ENCODE measurements around the gene ATP6V0D1. TPM values are rescaled to one million over a fixed set of nuclear protein-coding genes. Genes with fewer than 3 reads are reported as not detected.
A peak's percentile ranks its signal among the peaks of the same experiment; 100 is the strongest.
"Not testable (repeated sequence)": the region's sequence is repeated elsewhere in the genome, so short reads cannot be mapped to it uniquely, and the experiment has no call there.

The ATP6V0D1 gene
- 89.7 and 108 TPM in 2 replicates for total RNA-seq (2014; rRNA removed; shearing (Covaris generic))
- polyA plus RNA-seq (2015; cell fraction: cytosol; rRNA removed) = 67.0 and 67.1 TPM in 2 replicates
- 62.2 and 67.6 TPM in 2 replicates for polyA plus RNA-seq (2015; cell fraction: nucleus; rRNA removed)

DNA sequence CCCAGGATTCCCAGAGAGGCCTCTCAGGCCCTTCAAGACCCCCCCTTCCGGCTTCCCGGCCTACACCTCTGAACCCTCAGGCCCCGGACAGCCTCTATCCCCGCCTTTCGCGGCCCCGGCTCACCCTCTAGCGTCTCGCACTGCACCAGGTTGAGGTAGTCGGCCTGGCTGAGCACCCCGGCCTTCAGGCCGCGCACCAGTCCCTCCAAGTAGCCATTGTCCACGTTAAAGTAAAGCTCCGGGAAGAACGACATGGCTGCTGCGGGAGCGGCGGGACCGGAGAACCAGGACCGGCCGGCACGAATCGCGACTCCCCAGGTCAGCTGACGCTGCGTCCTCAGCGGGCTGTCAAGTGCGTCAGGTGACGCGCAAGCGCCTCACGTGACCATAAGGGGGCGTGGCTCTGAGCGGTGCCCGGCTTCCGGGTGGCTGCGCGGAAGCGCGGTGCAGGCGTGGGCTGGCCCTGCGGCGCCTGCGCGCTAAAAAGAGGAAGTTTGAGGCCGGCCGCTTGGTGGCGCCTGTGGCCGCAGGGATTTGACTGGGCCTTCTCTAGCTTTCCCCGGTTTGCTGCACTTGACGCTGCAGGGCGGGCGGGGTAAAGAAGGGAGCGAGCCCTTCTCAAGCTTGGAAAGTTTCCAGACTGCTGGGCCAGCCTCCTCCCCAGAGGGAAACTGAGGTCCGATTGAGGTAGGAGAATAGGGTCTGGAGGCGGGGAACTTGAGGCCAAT lies at the start of gene ATP6V0D1:
Gene ATP6V0D1, minus strand, starts transcription at position 325 of the 728 bp plus-strand sequence. Its CDS starts 71 bp downstream, at position 254.
- DNase-seq (ENCODE audit: low read depth) = peak; percentile 98

GRCh38 chr16:67530013-67530939 lies 49.3 kb upstream of the ATP6V0D1 start:
- DNase-seq (ENCODE audit: low read depth) = peak; percentile 74

DNA sequence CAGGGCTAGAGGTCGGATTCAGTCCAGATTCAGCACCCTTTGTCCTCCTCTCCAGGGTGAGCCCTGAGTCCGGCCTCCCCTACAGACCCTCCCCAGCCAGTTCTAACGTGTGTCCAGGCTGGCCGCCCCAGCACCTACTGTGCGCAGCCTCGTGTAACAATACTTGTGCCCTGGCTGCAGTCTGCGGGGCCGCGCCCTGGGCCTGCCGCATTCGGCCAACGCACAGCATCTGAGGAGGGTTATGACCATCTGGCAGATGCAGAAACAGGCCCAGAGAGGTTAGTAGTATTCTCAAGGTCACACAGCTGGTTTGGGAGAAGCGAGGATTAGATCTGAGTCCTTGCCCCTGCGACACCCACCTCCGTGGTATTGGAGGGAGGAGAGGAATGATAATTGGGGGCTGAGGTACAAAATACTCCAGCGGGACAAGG lies 48.6 kb upstream of the ATP6V0D1 start:
- DNase-seq (ENCODE audit: low read depth) = peak; percentile 36

GRCh38 chr16:67528870-67529581 lies 48.1 kb upstream of the ATP6V0D1 start:
- DNase-seq (ENCODE audit: low read depth) = no peak

DNA sequence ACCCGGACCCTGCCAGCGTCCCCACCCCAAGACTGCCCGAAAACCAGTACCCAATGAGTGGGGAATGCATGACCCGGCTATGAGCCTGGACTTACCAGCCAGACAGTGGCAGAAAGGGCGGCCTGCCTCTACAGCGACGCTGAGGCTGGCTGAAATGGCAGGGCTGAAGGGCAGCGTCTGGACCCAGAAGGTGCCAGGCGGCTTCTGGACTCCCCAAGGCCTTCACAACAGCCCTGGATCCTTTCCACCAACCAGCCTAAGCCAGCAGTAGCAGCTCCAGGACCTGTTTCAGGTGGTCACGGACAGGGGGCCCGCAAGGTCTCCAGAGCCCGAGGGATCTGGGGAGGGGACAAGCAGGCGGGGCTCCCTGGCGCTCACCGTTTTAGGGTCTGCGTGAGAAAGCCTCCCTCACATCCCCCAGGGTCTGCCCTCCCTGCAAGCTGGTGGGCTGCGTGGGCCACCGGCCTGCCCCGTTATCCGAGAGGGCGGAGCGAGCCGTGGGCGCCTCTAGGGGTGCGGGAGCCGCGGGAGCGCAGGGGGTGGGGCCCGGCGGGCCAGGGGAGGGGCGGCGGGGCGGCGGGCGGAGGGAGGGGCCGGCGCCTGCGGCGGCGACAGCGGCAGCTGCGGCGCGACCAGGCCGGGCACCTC lies 47.4 kb upstream of the ATP6V0D1 start, which contains the start of gene RIPOR1:
Gene RIPOR1, plus strand, starts transcription at position 608 of the 648 bp plus-strand sequence. CDS start 9,618 bp downstream, outside the sequence.
- no peak for DNase-seq (ENCODE audit: low read depth)

- peak; percentile 52 for DNase-seq (ENCODE audit: low read depth)
Measured at GRCh38 chr16:67526149-67526791, 45.3 kb upstream of the ATP6V0D1 start.

GRCh38 chr16:67525176-67525860 lies 44.4 kb upstream of the ATP6V0D1 start:
- DNase-seq (ENCODE audit: low read depth) = peak; percentile 58

DNA sequence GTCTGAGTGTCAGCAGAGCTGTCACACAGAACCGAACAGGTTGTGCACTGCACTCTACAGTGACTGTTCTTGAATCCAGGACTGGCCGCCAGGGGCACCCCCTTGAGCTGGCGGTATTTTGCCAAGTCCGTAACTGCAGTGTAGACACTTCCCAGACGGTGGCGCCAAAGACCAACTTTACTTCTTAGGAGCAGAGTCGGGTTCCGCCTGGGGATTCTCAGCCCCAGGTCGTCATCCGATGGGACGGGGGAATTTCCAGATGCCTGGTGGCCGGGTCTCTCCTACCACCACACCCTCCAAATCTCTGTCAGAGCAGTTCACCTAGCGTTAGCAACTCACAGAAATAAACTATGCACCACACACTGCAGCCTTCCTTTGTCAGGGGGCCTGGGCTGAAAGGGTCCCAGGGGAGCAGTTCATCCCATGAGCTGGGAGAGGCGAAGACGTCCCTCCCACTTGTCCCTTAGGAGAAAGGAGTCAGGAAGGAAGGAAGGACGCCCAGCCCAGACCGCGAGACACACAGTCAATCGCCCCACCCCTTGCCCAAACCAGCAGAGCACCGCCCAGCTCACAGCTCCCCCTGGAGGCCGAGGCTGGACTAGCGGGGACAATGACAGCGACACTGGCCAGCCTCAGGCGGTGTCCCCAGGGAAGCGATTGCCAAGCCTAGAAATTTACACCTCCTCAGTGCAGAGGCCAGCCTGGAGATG lies 40.3 kb upstream of the ATP6V0D1 start:
- DNase-seq (ENCODE audit: low read depth) = peak; percentile 91

DNA sequence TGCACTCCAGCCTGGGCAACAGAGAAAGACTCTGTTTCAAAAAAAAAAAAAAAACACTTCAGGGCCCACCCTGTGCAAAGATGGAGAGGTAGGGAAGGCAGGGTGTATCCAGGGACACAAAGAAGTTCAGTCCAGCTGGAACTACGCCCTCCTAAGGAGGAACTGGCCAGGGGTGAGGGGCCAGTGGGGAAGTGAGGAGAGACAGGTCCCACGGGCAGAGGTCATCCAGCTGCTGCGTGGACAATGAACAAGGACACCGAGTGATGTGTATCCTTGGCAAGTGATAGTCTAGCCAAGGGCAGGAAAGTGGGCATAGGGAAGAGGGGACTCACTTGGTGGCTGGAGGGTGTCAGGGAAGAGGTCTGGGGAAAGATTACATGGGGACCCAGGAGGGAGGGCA lies 38.3 kb upstream of the ATP6V0D1 start:
- DNase-seq (ENCODE audit: low read depth) = no peak

- DNase-seq (ENCODE audit: low read depth) = no peak
Measured at GRCh38 chr16:67518676-67519075, 37.7 kb upstream of the ATP6V0D1 start.

DNA sequence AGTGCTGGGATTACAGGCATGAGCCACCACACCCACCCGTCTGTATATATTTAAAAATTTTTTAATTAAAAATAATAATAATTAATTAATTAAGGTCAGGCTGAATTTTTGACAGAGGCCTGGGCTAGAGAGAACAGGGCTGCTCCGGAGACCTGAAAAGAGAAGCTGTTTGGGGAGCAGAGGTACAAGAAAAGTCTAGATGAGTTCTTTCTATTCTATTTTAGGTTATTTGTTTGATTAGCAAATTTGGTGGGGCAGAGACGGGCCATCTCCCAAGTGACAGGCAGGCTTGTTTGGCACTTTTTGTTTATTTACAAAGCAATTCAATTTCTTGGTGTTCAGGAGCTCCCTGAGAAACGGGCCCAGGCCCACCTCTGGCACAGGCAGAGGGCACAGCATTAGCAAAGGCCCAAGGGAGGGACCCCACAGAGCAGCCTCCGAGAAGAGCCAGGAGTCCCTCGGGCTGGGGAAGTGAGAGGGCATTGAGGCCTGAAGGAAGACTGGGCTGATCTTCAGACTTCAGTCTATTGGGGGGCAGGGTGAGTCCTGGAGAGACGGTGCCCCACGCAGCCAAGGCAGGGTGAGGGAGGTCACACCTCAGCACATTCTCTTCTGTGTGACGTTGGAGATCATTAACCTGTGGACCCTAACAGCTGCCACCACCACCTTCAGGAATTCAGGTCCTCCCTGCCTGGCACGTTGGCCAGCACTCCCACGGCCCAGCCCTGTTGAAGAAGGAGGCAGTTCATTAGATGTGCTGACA lies 36.9 kb upstream of the ATP6V0D1 start:
- no peak for DNase-seq (ENCODE audit: low read depth)

DNA sequence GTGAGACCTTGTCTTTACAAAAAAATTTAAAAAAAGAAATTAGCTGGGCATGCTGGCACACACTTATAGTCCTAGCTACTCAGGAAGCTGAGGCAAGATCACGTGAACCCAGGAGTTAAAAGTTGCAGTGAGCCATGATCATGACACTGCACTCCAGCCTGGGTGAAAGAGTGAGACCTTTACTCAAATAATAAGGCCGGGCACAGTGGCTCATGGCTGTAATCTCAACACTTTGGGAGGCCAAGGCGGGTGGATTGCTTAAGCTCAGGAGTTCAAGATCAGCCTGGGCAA lies 36.1 kb upstream of the ATP6V0D1 start:
- DNase-seq (ENCODE audit: low read depth) = no peak

DNA sequence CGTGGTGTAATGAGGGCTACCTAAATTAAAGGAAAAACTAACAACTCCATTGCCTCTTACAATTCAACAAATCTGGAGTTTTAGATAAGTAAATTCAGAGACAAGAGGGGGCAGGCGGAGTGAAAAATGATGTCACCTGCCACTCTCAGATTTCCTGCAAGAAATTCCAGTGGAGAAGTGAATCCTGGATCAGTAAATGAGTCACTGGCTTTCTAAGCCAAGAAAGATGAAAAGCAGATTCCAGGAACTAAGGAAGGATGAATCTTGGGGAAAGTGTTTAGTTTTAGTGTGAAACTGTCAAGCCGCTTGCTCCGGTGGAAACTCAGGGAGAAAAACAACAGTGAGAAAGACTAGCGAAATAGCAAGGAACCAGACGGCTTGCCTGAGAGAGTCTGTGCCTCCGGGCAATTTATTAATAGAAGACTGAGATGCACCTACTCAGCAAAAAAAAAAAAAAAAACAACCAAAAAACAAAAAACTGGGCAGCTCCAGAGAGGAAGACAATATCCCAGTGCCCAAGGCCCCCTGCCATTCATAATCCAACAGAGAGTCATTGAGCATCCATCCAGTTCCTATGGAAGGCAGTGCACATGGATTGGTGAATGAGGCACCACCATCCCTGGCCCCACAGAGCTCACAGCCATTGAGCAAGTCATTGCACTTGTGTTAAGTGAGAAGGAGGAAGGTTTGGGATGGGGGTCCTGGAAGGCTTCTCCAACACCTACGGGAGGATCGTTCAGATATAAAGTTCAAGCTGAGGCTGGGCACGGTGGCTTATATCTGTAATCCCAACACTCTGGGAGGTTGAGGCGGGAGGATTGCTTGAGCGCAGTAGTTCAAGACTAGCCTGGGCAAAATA lies 35.6 kb upstream of the ATP6V0D1 start:
- peak; percentile 83 for DNase-seq (ENCODE audit: low read depth)

- DNase-seq (ENCODE audit: low read depth) = peak; percentile 77
Measured at GRCh38 chr16:67514382-67514828, 33.4 kb upstream of the ATP6V0D1 start.

- DNase-seq (ENCODE audit: low read depth) = not testable (repeated sequence)
Measured at GRCh38 chr16:67513892-67514291, 32.9 kb upstream of the ATP6V0D1 start.

- DNase-seq (ENCODE audit: low read depth) = no peak
Measured at GRCh38 chr16:67509016-67509415, 28.1 kb upstream of the ATP6V0D1 start.

GRCh38 chr16:67506468-67506867 lies 25.5 kb upstream of the ATP6V0D1 start:
- DNase-seq (ENCODE audit: low read depth) = no peak

Data from HT1080 (cell line).